GM11168 (cell line): Measurements from ENCODE around the gene MCM8.

Source experiments
- in situ Hi-C: fragments of 300-500 bp; cut with MboI; formaldehyde crosslinking; loops from one replicate; pipeline ENCODE4 v1.12.0; 2022; ENCODE audit warnings: low sequenced_read_pairs; ENCODE audit not compliant: unreplicated experiment

Gene MCM8

GRCh38 chr20:6037082-6037481 lies 86.6 kb downstream of the MCM8 start:
- in situ Hi-C loops: no loop called here

- in situ Hi-C loops: no loop called here
Measured at GRCh38 chr20:6038256-6038655, 87.8 kb downstream of the MCM8 start.

GRCh38 chr20:6039766-6040165 lies 89.3 kb downstream of the MCM8 start:
- in situ Hi-C loops: no loop called here

- in situ Hi-C loops: no loop called here
Measured at GRCh38 chr20:6040540-6040939, 90.1 kb downstream of the MCM8 start.

- in situ Hi-C loops: no loop called here
Measured at GRCh38 chr20:6040958-6041807, 90.7 kb downstream of the MCM8 start.

GRCh38 chr20:6041808-6042265 lies 91.4 kb downstream of the MCM8 start:
- in situ Hi-C loops: no loop called here

- in situ Hi-C loops: no loop called here
Measured at GRCh38 chr20:6044115-6044514, 93.7 kb downstream of the MCM8 start.

GRCh38 chr20:6045566-6045965 lies 95.1 kb downstream of the MCM8 start:
- in situ Hi-C loops: no loop called here

- in situ Hi-C loops: no loop called here
Measured at GRCh38 chr20:6046432-6046831, 96.0 kb downstream of the MCM8 start.

- in situ Hi-C loops: no loop called here
Measured at GRCh38 chr20:6048391-6048790, 97.9 kb downstream of the MCM8 start.
